Melanocyte of skin (primary cell): ENCODE results near the gene FAM20A. TPM values are rescaled to one million over a fixed set of nuclear protein-coding genes. Genes with fewer than 3 reads are reported as not detected.

ENCODE experiments used
- total RNA-seq, 2 donors: library from RNA; depleted of rRNA; stranded (reverse); fragments of >200 nt; gene quantifications; 2 replicates each; pipeline ENCODE4 v1.2.3, GENCODE V29; 2012

The FAM20A gene
- total RNA-seq, result under 1 TPM in 1 of 2 donors, not detected in 1; under 0.01 TPM

DNA sequence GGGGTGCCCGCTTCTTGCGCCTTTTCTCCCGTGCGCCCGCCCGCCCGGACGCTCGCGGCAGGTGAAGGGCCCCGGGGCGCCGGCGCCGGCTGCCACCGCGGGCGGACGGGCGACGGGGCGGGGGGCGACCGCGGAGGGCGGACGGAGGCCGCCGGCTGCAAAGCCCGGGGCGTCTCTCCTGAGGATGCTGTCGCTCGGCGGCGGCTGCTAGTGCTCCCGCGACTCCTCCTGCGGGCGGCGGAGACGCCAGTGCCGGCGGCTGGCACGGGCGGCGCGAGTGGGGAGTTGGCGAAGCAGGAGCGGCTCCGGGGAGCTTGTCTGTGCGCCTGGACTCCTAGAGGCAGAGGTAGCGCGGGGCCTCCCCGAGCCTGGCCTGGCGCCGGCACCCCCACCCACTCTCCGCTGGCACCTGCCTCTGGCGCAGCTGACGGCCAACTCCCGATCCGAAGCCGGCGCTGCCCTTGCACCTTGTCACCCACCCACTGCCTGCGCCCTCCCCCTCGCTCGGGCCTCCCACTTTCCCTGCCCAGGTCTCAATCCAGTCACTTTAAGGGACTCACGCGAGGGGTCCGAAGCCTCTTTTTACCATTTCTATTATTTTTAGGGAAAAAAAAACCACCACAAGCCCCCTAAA, at the start of gene FAM20A:
Gene FAM20A, minus strand, starts transcription at position 437 of the 634 bp plus-strand sequence. CDS start 701 bp downstream, outside the sequence.

DNA sequence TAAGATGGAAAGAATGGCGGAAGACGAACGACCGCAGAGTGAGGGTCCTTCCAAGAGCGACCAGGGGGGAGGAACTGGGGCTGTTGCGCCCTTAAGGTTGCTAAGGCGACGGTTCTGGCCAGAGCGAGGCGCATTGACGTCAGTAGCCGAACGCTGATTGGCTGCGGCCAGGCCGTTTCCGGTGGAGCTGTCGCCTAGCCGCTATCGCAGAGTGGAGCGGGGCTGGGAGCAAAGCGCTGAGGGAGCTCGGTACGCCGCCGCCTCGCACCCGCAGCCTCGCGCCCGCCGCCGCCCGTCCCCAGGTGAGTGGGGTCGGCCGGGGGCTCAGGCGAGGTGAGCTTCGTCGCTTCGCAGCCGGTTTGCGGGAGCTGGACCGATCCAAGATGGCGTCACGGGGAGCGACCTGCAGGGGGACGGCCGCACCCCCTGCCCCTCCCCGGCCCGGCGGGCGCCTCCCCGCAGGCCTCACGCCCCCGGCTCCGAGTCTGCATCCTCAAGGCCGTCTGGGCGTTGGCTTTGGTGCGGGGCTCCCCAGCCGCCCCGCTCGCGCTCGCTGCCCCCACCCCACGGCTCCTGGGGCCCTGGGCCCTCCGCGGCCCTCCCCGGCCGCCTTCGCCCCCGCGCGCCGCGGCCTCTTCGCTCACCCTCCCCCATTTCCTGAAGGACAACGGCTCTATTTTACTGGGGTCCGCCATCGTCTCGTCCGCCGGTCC, 88.8 kb downstream of the FAM20A start, which contains the start of gene PRKAR1A:
Gene PRKAR1A, plus strand, starts transcription at position 184 of the 713 bp plus-strand sequence. CDS start 2,970 bp downstream, outside the sequence.

Other genes starting within 250 kb of the FAM20A start
- gene WIPI1, start 143.9 kb downstream of the FAM20A start, total RNA-seq, result 100 to 1,000 TPM; 455 to 507 TPM
- 100 to 1,000 TPM; 288 to 290 TPM for gene PRKAR1A, start 88.9 kb downstream of the FAM20A start, total RNA-seq